GM21576 (cell line): ENCODE results near the gene SGMS1.
"Not testable (repeated sequence)": the region's sequence is repeated elsewhere in the genome, so short reads cannot be mapped to it uniquely, and the experiment has no call there.

Experiments used
- ATAC-seq: cut with Tn5 transposase; IDR thresholded peaks from one replicate; pipeline ENCODE4 v1.9.1; 2021; ENCODE audit warnings: mild to moderate bottlenecking, moderate library complexity; ENCODE audit not compliant: unreplicated experiment

Gene SGMS1

DNA sequence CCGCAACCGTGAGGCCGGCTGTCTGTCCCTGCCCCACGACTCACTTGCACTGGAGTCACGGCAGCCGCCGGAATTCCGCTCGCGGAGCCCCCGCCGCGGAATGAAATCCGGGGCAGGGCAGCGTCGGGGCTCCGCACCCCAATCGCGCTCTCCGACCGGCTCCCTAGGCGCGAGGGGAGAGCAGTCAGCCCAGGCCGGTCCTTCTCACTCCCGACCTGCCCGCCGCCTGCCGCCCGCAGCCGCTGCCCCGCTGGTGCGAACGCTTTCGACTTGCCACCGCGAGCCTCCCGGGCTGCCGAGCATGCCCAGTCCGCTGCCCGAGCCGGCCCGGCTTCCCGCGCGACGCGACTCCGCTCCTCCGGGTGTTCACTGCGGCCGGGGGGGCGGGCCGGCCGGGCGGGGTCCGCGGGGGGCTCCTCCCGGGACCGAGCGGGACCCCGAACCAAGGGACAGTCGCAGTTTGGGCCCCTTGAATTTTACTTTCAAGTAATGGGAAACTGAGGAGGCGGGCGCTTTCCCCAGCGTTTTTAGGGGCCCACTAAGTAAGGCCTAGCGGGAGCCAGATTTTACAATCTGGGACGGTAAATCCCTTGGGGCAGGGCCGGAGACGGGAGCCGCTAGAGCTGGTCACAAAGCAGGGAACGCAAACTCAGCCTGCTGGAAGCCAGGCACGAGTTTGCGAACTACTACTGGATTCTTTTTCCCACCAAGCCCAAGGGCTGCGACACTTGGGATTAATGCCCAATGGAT is at the start of gene SGMS1:
Gene SGMS1 (minus strand): TSS at position 294 of the 750 bp plus-strand sequence. CDS start 279,842 bp downstream, outside the sequence.
- ATAC-seq: peak; percentile 21

- peak; percentile 58 for ATAC-seq
These were observed 48.4 kb upstream of the SGMS1 start for GRCh38 chr10:50672152-50672551.

- ATAC-seq: not testable (repeated sequence)
These were observed 47.9 kb upstream of the SGMS1 start for GRCh38 chr10:50671645-50672044.

DNA sequence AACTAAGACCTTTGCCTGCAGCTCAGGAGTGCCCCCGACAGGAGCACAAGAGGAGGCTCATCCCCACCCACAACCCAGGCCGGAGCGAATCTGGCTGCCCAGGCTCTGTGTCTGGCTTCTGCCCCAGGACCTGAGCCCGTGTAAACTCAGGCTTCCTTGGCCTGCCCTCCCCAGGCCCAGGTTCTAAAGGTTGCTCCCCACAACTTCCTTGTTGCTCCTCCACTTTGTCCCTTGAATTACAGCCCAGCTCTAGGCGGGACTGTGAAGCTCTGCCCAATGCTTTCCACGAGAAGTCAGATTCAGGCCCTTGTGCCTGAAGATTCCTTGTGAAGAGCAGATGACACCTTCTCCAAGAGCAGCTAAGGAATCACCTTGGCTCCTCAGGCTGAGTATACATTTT is 46.2 kb upstream of the SGMS1 start:
- ATAC-seq: not testable (repeated sequence)

DNA sequence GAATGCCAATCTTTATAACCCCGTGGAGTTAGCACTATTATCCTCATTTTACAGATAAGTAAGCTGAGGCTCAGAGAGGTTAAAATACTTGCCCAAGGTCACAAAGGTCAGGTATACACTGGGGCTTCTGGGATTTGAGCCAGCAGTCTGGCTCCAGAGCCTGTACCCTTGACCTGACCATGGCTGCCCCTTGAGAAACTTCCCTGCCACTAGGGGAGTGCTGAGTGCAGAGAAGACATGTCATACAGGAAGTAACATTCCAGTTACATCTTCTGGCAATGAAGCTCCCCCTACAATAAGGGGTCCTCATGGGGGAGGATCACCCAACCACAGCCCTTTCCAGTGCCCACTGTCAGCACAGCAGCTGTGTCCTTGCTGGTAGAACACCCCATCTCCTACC is 43.6 kb upstream of the SGMS1 start:
- ATAC-seq: not testable (repeated sequence)

- ATAC-seq: not testable (repeated sequence)
These were observed 38.7 kb upstream of the SGMS1 start for GRCh38 chr10:50662420-50662819.

DNA sequence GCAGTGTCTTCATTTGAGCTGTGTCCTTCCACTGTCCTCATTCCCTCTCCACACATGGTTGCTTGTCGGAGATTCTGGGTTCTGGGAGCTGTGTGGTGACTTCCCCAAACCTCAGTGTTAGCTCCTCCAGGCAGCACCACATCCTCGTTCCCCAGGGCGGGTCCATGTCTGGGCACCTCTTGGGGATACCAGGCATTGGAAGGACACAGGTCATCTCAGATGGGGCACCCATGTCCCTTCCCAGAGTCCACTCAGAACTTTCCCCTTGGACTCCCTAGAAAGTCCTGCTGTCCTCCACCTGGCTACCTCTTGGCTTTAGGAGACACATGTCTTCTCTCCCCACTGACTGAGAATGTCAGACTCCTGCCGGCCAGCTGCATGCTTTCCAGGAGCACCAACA is 37.8 kb upstream of the SGMS1 start:
- not testable (repeated sequence) for ATAC-seq

DNA sequence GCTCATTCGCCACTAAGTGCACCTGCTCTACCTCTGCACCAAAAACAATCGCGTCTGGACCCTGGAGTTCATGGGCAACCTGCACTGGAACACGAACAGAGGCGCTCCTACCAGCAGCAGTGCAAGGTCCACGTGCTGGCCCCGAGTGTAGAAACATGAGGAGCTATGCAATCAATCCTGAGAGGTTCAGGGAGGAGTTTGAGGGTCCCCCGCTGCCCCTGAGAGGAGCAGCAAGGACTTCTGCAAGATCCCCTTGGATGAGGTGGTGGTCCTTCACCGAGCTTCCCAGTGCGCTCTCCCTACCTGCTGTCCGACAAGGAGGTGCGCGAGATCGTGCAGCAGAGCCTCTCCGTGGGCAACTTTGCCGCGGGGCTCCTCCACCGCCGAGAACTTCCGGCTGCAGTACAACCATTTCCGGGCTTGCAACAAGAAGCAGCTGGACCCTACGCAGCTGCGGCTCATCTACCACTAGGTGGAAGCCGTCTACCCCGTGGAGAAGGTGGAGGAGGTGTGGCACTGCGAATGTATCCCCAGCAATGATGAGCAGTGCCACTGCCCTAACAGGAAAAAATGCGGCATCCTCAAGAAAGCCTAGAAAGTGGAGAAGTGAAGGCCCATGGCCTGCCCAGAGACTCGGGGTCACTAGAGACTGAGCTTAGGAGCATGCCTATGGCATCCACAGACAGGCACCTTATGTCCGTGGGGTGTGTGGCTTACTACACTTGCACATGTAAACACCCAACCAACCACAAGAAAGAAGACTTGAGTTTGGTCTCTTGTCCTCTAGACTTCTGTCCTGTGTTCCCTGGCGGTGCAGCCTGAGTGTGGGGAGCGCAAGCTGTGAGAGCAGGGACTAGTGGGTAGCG is 36.3 kb upstream of the SGMS1 start:
- ATAC-seq: peak; percentile 99

GRCh38 chr10:50659016-50659864 is 35.5 kb upstream of the SGMS1 start:
- not testable (repeated sequence) for ATAC-seq

- ATAC-seq: no peak
These were observed 34.4 kb upstream of the SGMS1 start for GRCh38 chr10:50658165-50658564.

- ATAC-seq: no peak
These were observed 30.0 kb upstream of the SGMS1 start for GRCh38 chr10:50653758-50654157.

DNA sequence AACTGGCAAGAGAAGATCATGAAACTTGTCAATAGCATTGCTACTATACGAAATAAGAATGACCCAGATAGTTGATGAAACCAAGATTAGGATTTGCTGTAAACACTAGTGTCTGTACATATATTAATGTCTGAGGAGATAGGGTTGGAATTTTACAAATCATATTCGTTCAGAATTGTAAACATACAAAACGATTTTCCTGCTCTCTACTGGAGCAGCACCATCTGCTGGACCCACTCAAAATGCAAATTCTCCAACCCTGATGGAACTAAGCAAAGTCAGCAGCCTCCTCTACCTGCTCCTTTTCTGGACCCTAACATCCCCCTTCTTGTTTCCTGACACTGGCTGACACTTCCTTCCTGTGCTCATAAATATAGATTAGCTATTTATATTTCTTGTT is 29.4 kb upstream of the SGMS1 start:
- ATAC-seq: peak; percentile 45

- no peak for ATAC-seq
These were observed 28.1 kb upstream of the SGMS1 start for GRCh38 chr10:50651808-50652207.

DNA sequence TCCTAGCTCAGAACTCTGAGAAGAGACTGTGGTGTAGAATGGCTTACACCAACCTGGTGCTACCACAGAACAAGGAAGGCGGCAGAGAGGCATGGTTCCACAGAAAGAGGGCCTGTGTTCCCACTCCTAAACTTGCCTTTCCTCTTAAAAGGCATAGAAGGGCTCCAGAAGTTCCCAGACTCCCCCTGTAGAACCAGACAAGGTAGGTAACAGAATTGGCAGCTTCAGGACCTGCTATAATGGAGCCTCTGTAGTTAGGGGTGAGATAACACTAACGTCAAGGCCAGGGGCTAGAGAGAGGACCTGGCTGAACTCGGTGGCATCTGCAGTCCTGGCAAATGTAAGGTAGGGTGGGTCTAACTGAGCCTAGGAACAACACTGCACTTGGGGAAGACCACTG is 26.7 kb upstream of the SGMS1 start:
- ATAC-seq: no peak

GRCh38 chr10:50648935-50649227 is 25.1 kb upstream of the SGMS1 start:
- ATAC-seq: no peak

GRCh38 chr10:50648089-50648934 is 24.6 kb upstream of the SGMS1 start:
- peak; percentile 66 for ATAC-seq

GRCh38 chr10:50647350-50647749 is 23.6 kb upstream of the SGMS1 start:
- not testable (repeated sequence) for ATAC-seq

DNA sequence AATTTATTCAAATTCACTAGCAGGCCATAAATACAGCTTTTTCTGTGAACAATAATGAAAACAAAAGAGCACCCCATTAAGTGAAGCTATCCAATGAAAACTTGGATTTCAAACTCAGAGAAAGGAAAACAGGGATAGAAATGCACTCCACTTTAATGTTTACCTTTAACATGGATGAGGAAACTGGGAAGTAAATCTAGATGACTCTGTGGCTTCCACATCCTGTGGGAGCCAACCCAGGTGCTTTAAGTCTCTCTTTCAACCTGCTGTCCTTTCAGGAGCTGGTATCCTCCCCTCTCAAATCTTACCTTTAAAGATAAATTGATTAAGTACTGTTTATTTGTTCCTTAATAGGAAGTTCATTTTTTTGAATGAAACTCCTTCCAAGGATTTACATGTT is 21.5 kb upstream of the SGMS1 start:
- no peak for ATAC-seq

DNA sequence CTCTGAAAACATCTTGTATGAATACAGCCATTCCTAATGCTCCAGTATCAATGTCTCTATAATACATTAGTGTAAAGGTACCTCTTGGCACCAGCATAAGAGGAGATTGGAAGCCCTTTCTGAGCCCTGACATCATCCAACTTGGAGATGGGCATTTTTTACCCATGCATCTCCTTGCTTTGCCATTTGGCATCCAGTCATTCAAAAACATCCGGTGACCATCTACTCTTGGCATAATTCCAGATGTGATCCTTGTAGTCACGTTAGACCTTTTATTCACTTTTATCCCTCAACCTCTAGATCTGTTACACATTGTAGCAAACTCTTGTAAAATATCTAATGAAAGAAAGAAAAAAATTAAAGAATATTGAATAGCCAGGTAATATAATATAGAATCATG is 17.9 kb upstream of the SGMS1 start:
- ATAC-seq: no peak

DNA sequence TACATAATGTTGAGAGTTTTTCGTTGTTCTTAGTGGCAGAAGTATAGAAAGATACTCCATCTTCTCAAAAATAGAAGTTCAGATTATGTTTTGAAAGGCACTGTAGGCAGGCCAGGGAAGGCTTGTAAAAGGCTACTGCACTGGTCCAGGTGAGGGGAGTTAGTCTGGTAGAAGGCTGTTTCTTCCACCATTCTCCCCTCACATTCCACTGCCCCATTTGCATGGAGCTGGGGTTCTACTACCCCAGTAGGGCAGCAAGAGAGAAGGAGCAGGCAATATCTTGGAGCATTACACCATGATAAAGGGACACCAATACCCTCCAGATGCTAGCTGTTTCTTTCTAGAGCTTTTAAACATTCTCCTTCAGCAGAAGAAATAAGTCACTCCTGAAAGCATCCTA is 16.5 kb upstream of the SGMS1 start:
- ATAC-seq: no peak
